Keratinocyte (primary cell): ENCODE measurements around the gene SFRP5. TPM values are rescaled to one million over a fixed set of nuclear protein-coding genes. Genes with fewer than 3 reads are reported as not detected.

Experiments used
- DNase-seq: peaks from one replicate; pipeline ENCODE4 v3.0.0-alpha.2; 2011; ENCODE audit warnings: low read depth, missing footprints, low spot score
- FAIRE-seq: peaks from 2 replicates; lab custom pipeline; 2011; peaks lifted over from hg19 to GRCh38; lab: Jason Lieb, UNC
- H2AFZ ChIP-seq: 2 replicates; pipeline ENCODE4 v1.6.0; 2012; ENCODE audit warnings: low read length, control low read depth, inconsistent platforms; ENCODE audit not compliant: control insufficient read depth
- H3K27ac ChIP-seq: 2 replicates; pipeline ENCODE4 v1.5.1; 2011; ENCODE audit warnings: low read length; ENCODE audit not compliant: control insufficient read depth, insufficient read depth
- H3K27me3 ChIP-seq: 3 replicates; pipeline ENCODE4 v1.6.0; 2011; ENCODE audit warnings: low read length; ENCODE audit not compliant: control insufficient read depth, insufficient read depth; ENCODE audit errors: extremely low read depth
- H3K36me3 ChIP-seq, 2 experiments: 2 replicates in 1 of 2; 3 replicates in 1 of 2; pipeline ENCODE4 v1.5.1; 2011; ENCODE audit warnings: low read length in 2 of 2, mild to moderate bottlenecking in 1 of 2; ENCODE audit not compliant: control insufficient read depth in 2 of 2, insufficient read depth in 2 of 2; ENCODE audit errors: extremely low read depth in 1 of 2
- H3K4me1 ChIP-seq: 3 replicates; pipeline ENCODE4 v1.5.1; 2011; ENCODE audit warnings: low read length; ENCODE audit not compliant: control insufficient read depth, insufficient read depth; ENCODE audit errors: extremely low read depth
- H3K4me2 ChIP-seq: 3 replicates; pipeline ENCODE4 v1.6.0; 2011; ENCODE audit warnings: low read depth, low read length; ENCODE audit not compliant: control insufficient read depth, insufficient read depth; ENCODE audit errors: extremely low read depth
- H3K4me3 ChIP-seq, 3 experiments: fragments of 200-600 bp in 1 of 3; sonication (generic) in 1 of 3; 2 replicates in 2 of 3; 3 replicates in 1 of 3; pipeline ENCODE4 v1.5.1; 2011 to 2016; ENCODE audit warnings: low read length in 3 of 3, mild to moderate bottlenecking in 3 of 3, control low read depth in 2 of 3, inconsistent platforms in 1 of 3, low read depth in 1 of 3, mixed read lengths in 1 of 3, mixed run types in 1 of 3, moderate library complexity in 1 of 3; ENCODE audit not compliant: control insufficient read depth in 2 of 3, insufficient read depth in 2 of 3; ENCODE audit errors: extremely low read depth in 1 of 3
- H3K79me2 ChIP-seq: 2 replicates; pipeline ENCODE4 v1.6.0; 2012; ENCODE audit warnings: low read length; ENCODE audit not compliant: control insufficient read depth, insufficient read depth
- H3K9ac ChIP-seq: 3 replicates; pipeline ENCODE4 v1.6.0; 2011; ENCODE audit warnings: low read length; ENCODE audit not compliant: control insufficient read depth, insufficient read depth; ENCODE audit errors: extremely low read depth
- H3K9me1 ChIP-seq: 3 replicates; pipeline ENCODE4 v1.6.0; 2011; ENCODE audit warnings: low read length; ENCODE audit not compliant: control insufficient read depth, insufficient read depth; ENCODE audit errors: extremely low read depth
- H3K9me3 ChIP-seq: 2 replicates; pipeline ENCODE4 v1.5.1; 2012; ENCODE audit warnings: low read depth, low read length; ENCODE audit not compliant: control insufficient read depth
- H4K20me1 ChIP-seq: 3 replicates; pipeline ENCODE4 v1.6.0; 2011; ENCODE audit warnings: low read length; ENCODE audit not compliant: control insufficient read depth, insufficient read depth; ENCODE audit errors: extremely low read depth
- EZH2 ChIP-seq: IDR thresholded peaks from one replicate; pipeline ENCODE4 v1.6.1; 2012; ENCODE audit warnings: inconsistent platforms, mild to moderate bottlenecking, low read length, moderate library complexity
- dilution Hi-C: fragments of 300-500 bp; cut with MboI; formaldehyde crosslinking; loops from one replicate; pipeline ENCODE4 v1.7.0; 2020; ENCODE audit warnings: low sequenced_read_pairs; ENCODE audit not compliant: extremely low pct_ligation_motif_present
- polyA plus RNA-seq, 5 experiments: library from polyadenylated mRNA; depleted of rRNA in 3 of 5; stranded (reverse) in 3 of 5; stranded (forward) in 1 of 5; unstranded in 1 of 5; fragments of >200 nt; gene quantifications; 1 replicate in 1 of 5; 2 replicates in 3 of 5; 3 replicates in 1 of 5; pipeline versions ENCODE4 v1.2.1 to v1.2.3, GENCODE V29; 2011 to 2012; ENCODE audit warnings: missing spikeins in 2 of 5, low read depth in 1 of 5, low replicate concordance in 1 of 5
- TF ChIP-seq, protein P1 (sequence below), 3 experiments: IDR thresholded peaks in 1 of 3; conservative IDR thresholded peaks in 1 of 3; optimal IDR thresholded peaks in 1 of 3; 2 replicates in 2 of 3; 3 replicates in 1 of 3; pipeline versions ENCODE3 to v1.5.1; 2011; ENCODE audit warnings: low read length in 3 of 3, mild to moderate bottlenecking in 3 of 3, moderate library complexity in 2 of 3, control low read depth in 1 of 3, inconsistent platforms in 1 of 3; ENCODE audit not compliant: insufficient read depth in 2 of 3; ENCODE audit errors: extremely low read depth in 1 of 3

SFRP5 gene
- polyA plus RNA-seq, 1 donor (not counting 4 experiments of a cell fraction or from before 2014, with no cell fraction given), result not detected

- Histone ChIP-seq H3K79me2 (peaks cover 30% of the 10 kb centered on the region), H3K4me3 (no peak overlapping the region), H3K9me1 (no peaks in the 10 kb centered on the region), H3K9me3 (no peaks in the 10 kb centered on the region), H3K4me1 (peaks cover 53% of the 10 kb centered on the region), H3K9ac (peak overlapping the region; percentile 60), H3K27ac (peak overlapping the region; percentile 75), H3K4me2 (peak overlapping the region; percentile 47), H2AFZ (no peak overlapping the region), H3K27me3 (no peaks in the 10 kb centered on the region), H3K36me3 (peaks cover 6 to 25% of the 10 kb centered on the region in 2 experiments), H4K20me1 (no peaks in the 10 kb centered on the region)
- dilution Hi-C loops, result no loop called here
- TF ChIP-seq, protein P1, sequence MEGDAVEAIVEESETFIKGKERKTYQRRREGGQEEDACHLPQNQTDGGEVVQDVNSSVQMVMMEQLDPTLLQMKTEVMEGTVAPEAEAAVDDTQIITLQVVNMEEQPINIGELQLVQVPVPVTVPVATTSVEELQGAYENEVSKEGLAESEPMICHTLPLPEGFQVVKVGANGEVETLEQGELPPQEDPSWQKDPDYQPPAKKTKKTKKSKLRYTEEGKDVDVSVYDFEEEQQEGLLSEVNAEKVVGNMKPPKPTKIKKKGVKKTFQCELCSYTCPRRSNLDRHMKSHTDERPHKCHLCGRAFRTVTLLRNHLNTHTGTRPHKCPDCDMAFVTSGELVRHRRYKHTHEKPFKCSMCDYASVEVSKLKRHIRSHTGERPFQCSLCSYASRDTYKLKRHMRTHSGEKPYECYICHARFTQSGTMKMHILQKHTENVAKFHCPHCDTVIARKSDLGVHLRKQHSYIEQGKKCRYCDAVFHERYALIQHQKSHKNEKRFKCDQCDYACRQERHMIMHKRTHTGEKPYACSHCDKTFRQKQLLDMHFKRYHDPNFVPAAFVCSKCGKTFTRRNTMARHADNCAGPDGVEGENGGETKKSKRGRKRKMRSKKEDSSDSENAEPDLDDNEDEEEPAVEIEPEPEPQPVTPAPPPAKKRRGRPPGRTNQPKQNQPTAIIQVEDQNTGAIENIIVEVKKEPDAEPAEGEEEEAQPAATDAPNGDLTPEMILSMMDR (optimal IDR thresholded peaks at IDR 0.05 in 1 of 3, IDR thresholded peaks at IDR 0.05 in 1 of 3, conservative IDR thresholded peaks at IDR 0.05 in 1 of 3; ENCODE audit: extremely low read depth in 1 of 3, insufficient read depth in 2 of 3, low read length in 3 of 3), result no peak
- no peak for TF ChIP-seq EZH2
- DNase-seq (no peak), FAIRE-seq (peak; percentile 29)
These were observed 52.2 kb downstream of the SFRP5 start for GRCh38 chr10:97719602-97720001.

GRCh38 chr10:97718659-97719142 is 53.1 kb downstream of the SFRP5 start:
- FAIRE-seq (peak; percentile 98), DNase-seq (peak; percentile 96)
- peak overlapping the region; percentile 60 for H3K9ac ChIP-seq
- H4K20me1 ChIP-seq, result no peaks in the 10 kb centered on the region
- H3K4me1 ChIP-seq, result peaks cover 51% of the 10 kb centered on the region
- H3K4me3 ChIP-seq, result no peak overlapping the region
- no peaks in the 10 kb centered on the region for H3K9me3 ChIP-seq
- H3K27me3 ChIP-seq, result no peaks in the 10 kb centered on the region
- peak overlapping the region; percentile 75 for H3K27ac ChIP-seq
- no peak overlapping the region for H2AFZ ChIP-seq
- peak overlapping the region; percentile 47 for H3K4me2 ChIP-seq
- dilution Hi-C loops, result no loop called here
- peaks cover 6 to 25% of the 10 kb centered on the region in 2 experiments for H3K36me3 ChIP-seq
- H3K9me1 ChIP-seq, result no peaks in the 10 kb centered on the region
- peaks cover 34% of the 10 kb centered on the region for H3K79me2 ChIP-seq
- TF ChIP-seq EZH2, result no peak
- TF ChIP-seq, protein P1 (optimal IDR thresholded peaks at IDR 0.05 in 1 of 3, IDR thresholded peaks at IDR 0.05 in 1 of 3, conservative IDR thresholded peaks at IDR 0.05 in 1 of 3; ENCODE audit: extremely low read depth in 1 of 3, insufficient read depth in 2 of 3, low read length in 3 of 3), result no peak
